Measurements from ENCODE around the gene SDK1.

- TF ChIP-seq POLR2A (IDR thresholded peaks at IDR 0.05): no peak
- TF ChIP-seq, protein P1, sequence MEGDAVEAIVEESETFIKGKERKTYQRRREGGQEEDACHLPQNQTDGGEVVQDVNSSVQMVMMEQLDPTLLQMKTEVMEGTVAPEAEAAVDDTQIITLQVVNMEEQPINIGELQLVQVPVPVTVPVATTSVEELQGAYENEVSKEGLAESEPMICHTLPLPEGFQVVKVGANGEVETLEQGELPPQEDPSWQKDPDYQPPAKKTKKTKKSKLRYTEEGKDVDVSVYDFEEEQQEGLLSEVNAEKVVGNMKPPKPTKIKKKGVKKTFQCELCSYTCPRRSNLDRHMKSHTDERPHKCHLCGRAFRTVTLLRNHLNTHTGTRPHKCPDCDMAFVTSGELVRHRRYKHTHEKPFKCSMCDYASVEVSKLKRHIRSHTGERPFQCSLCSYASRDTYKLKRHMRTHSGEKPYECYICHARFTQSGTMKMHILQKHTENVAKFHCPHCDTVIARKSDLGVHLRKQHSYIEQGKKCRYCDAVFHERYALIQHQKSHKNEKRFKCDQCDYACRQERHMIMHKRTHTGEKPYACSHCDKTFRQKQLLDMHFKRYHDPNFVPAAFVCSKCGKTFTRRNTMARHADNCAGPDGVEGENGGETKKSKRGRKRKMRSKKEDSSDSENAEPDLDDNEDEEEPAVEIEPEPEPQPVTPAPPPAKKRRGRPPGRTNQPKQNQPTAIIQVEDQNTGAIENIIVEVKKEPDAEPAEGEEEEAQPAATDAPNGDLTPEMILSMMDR (IDR thresholded peaks at IDR 0.05): no peak
Measured at GRCh38 chr7:3345699-3346481, 44.8 kb downstream of the SDK1 start.
